H9 (cell line): ENCODE data around the gene ROPN1L. TPM values are rescaled to one million over a fixed set of nuclear protein-coding genes. Genes with fewer than 3 reads are reported as not detected.
A peak's percentile ranks its signal among the peaks of the same experiment; 100 is the strongest.

ENCODE experiments used
- DNase-seq: peaks from one replicate; pipeline ENCODE4 v3.0.0-alpha.2; 2017
- H2AFZ ChIP-seq: one replicate; pipeline ENCODE4 v1.6.1; 2013; ENCODE audit warnings: mild to moderate bottlenecking, low read length, control low read depth, moderate library complexity
- H2AK5ac ChIP-seq: 2 replicates; pipeline ENCODE4 v1.6.1; 2013; ENCODE audit warnings: low read length, control low read depth, mixed read lengths; ENCODE audit not compliant: insufficient read length
- H2BK120ac ChIP-seq: one replicate; pipeline ENCODE4 v1.6.1; 2013; ENCODE audit warnings: low read depth, mild to moderate bottlenecking, low read length, control low read depth, inconsistent platforms; ENCODE audit not compliant: poor library complexity, severe bottlenecking
- H2BK12ac ChIP-seq: 2 replicates; pipeline ENCODE4 v1.6.1; 2013; ENCODE audit warnings: low read length, control low read depth, mixed read lengths, low read depth; ENCODE audit not compliant: insufficient read length
- H2BK15ac ChIP-seq: 2 replicates; pipeline ENCODE4 v1.6.1; 2013; ENCODE audit warnings: low read depth, low read length, control low read depth
- H2BK20ac ChIP-seq: one replicate; pipeline ENCODE4 v1.6.1; 2013; ENCODE audit warnings: low read depth, mild to moderate bottlenecking, low read length, control low read depth, inconsistent platforms; ENCODE audit not compliant: poor library complexity, severe bottlenecking
- H2BK5ac ChIP-seq: 2 replicates; pipeline ENCODE4 v1.6.1; 2013; ENCODE audit warnings: low read length, control low read depth, mixed read lengths; ENCODE audit not compliant: insufficient read length
- H3K14ac ChIP-seq: 2 replicates; pipeline ENCODE4 v1.6.1; 2013; ENCODE audit warnings: low read length, control low read depth; ENCODE audit not compliant: insufficient read depth
- H3K18ac ChIP-seq: 2 replicates; pipeline ENCODE4 v1.6.1; 2013; ENCODE audit warnings: low read depth, mild to moderate bottlenecking, mixed read lengths, low read length, control low read depth; ENCODE audit not compliant: insufficient read length
- H3K23ac ChIP-seq: 2 replicates; pipeline ENCODE4 v1.6.1; 2013; ENCODE audit warnings: low read length, control low read depth, mixed read lengths, low read depth; ENCODE audit not compliant: insufficient read length
- H3K23me2 ChIP-seq: 2 replicates; pipeline ENCODE4 v1.6.1; 2013; ENCODE audit warnings: low read depth, mild to moderate bottlenecking, mixed read lengths, low read length, control low read depth; ENCODE audit not compliant: insufficient read length, poor library complexity, severe bottlenecking
- H3K27ac ChIP-seq: 2 replicates; pipeline ENCODE4 v1.5.1; 2013; ENCODE audit warnings: low read length, control low read depth, mixed read lengths, low read depth; ENCODE audit not compliant: insufficient read length
- H3K27me3 ChIP-seq: 2 replicates; pipeline ENCODE4 v1.6.1; 2013; ENCODE audit warnings: low read length, control low read depth, inconsistent platforms; ENCODE audit not compliant: insufficient read depth
- H3K4ac ChIP-seq: 2 replicates; pipeline ENCODE4 v1.6.1; 2013; ENCODE audit warnings: low read depth, mild to moderate bottlenecking, control low read depth, inconsistent platforms, low read length, moderate library complexity
- H3K4me1 ChIP-seq: 2 replicates; pipeline ENCODE4 v1.6.1; 2013; ENCODE audit warnings: low read length, control low read depth, inconsistent platforms; ENCODE audit not compliant: insufficient read depth
- H3K4me2 ChIP-seq: 2 replicates; pipeline ENCODE4 v1.6.1; 2013; ENCODE audit warnings: low read length, control low read depth, mixed read lengths; ENCODE audit not compliant: insufficient read length, insufficient read depth
- H3K56ac ChIP-seq: 2 replicates; pipeline ENCODE4 v1.6.1; 2013; ENCODE audit warnings: low read depth, mild to moderate bottlenecking, mixed read lengths, low read length, control low read depth; ENCODE audit not compliant: insufficient read length
- H3K79me1 ChIP-seq: 2 replicates; pipeline ENCODE4 v1.6.1; 2013; ENCODE audit warnings: low read depth, mild to moderate bottlenecking, moderate library complexity, low read length, control low read depth, inconsistent platforms; ENCODE audit not compliant: insufficient read depth, poor library complexity, severe bottlenecking
- H3K79me2 ChIP-seq: 2 replicates; pipeline ENCODE4 v1.6.1; 2013; ENCODE audit warnings: low read length, control low read depth, inconsistent platforms; ENCODE audit not compliant: insufficient read depth
- H3K9ac ChIP-seq: 2 replicates; pipeline ENCODE4 v1.6.1; 2013; ENCODE audit warnings: low read length, control low read depth, mixed read lengths; ENCODE audit not compliant: insufficient read length; ENCODE audit errors: extremely low read depth
- H3K9me3 ChIP-seq: one replicate; pipeline ENCODE4 v1.6.1; 2013; ENCODE audit warnings: low read depth, low read length, inconsistent platforms; ENCODE audit not compliant: control insufficient read depth
- H3T11ph ChIP-seq: one replicate; pipeline ENCODE4 v1.6.1; 2013; ENCODE audit warnings: mild to moderate bottlenecking, low read length, control low read depth, inconsistent platforms
- H4K20me1 ChIP-seq: one replicate; pipeline ENCODE4 v1.6.1; 2013; ENCODE audit not compliant: control insufficient read depth, insufficient read length, insufficient read depth
- H4K5ac ChIP-seq: 2 replicates; pipeline ENCODE4 v1.6.1; 2013; ENCODE audit warnings: low read depth, mild to moderate bottlenecking, mixed read lengths, low read length, control low read depth; ENCODE audit not compliant: insufficient read length
- H4K8ac ChIP-seq: replicated peaks from 2 replicates; pipeline ENCODE4 v1.6.1; 2013; ENCODE audit warnings: low read length, control low read depth, mixed read lengths, low read depth; ENCODE audit not compliant: insufficient read length
- H4K91ac ChIP-seq: 2 replicates; pipeline ENCODE4 v1.6.1; 2013; ENCODE audit warnings: low read depth, mild to moderate bottlenecking, moderate library complexity, mixed read lengths, low read length, control low read depth; ENCODE audit not compliant: insufficient read length
- H3K27ac Mint-ChIP-seq, 3 experiments: 2 replicates in 2 of 3; 3 replicates in 1 of 3; pipeline ENCODE4 v1.8.0; 2020 to 2021; ENCODE audit warnings: mixed read lengths in 3 of 3, mild to moderate bottlenecking in 1 of 3, moderate library complexity in 1 of 3
- H3K27me3 Mint-ChIP-seq: 2 replicates; pipeline ENCODE4 v1.8.0; 2021; ENCODE audit warnings: low read depth, mild to moderate bottlenecking, moderate library complexity, mixed read lengths
- H3K36me3 Mint-ChIP-seq, 3 experiments: 2 replicates in 2 of 3; 3 replicates in 1 of 3; pipeline ENCODE4 v1.8.0; 2020 to 2021; ENCODE audit warnings: low read depth in 3 of 3, mixed read lengths in 3 of 3; ENCODE audit not compliant: insufficient read depth in 1 of 3
- H3K4me1 Mint-ChIP-seq, 2 experiments: 2 replicates each; pipeline ENCODE4 v1.8.0; 2020; ENCODE audit warnings: mixed read lengths in 2 of 2
- H3K4me3 Mint-ChIP-seq, 2 experiments: 2 replicates in 1 of 2; 3 replicates in 1 of 2; pipeline ENCODE4 v1.8.0; 2020 to 2021; ENCODE audit warnings: mild to moderate bottlenecking in 2 of 2, mixed read lengths in 2 of 2, moderate library complexity in 1 of 2
- H3K9me3 Mint-ChIP-seq, 2 experiments: 2 replicates in 1 of 2; 3 replicates in 1 of 2; pipeline ENCODE4 v1.8.0; 2020; ENCODE audit warnings: mild to moderate bottlenecking in 2 of 2, mixed read lengths in 2 of 2, moderate library complexity in 1 of 2
- WGBS: extraction: QIAGEN DNeasy Blood & Tissue Kit; methylation state at CpG from one replicate; pipeline ENCODE4 v1.1.7; 2013; ENCODE audit warnings: missing lambda C conversion rate, low lambda C conversion rate, mixed read lengths; ENCODE audit not compliant: insufficient read length; ENCODE audit errors: extremely low coverage; 5-methylcytosine and 5-hydroxymethylcytosine counted together
- total RNA-seq: library from RNA; stranded (reverse); gene quantifications from 2 replicates; pipeline ENCODE4 v1.2.1, GENCODE V29; 2021
- TF ChIP-seq, protein P1 (sequence below): fragments of 200-600 bp; sonication (generic); conservative IDR thresholded peaks from 3 replicates; pipeline ENCODE4 v1.8.0; 2021; ENCODE audit warnings: antibody characterized with exemption, mild to moderate bottlenecking

ROPN1L gene
- total RNA-seq, 1 experiment from 2014 or later, result 0.37 TPM

DNA sequence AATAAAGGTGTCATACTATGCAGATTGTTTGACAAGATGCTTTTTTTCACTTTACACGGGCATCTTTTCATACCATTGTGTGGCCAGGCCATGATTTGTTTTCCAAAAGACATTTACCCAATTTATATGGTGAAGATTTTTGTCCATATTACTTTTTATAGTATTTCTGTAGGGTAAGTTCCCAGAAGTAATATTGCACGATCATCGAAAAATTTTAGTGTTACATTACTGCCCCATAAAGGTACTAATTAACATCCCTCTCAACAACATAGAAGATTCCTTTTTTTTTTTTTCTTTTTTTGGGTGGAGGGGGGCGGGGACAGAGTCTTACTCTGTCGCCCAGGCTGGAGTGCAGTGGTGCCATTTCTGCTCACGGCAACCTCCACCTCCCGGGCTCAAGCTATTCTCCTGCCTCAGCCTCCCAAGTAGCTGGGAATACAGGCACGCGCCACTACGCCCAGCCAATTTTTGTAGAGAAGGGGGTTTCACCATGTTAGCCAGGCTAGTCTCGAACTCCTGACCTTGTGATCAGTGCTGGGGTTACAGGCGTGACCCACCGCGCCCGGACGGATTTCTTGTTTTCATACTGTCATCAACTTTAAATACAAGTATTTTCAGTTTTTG lies 1.2 kb upstream of the ROPN1L start:
- no peaks in the 10 kb centered on the region; the same call in 1 of the 2 replicates for H3K27me3 ChIP-seq
- TF ChIP-seq, protein P1, sequence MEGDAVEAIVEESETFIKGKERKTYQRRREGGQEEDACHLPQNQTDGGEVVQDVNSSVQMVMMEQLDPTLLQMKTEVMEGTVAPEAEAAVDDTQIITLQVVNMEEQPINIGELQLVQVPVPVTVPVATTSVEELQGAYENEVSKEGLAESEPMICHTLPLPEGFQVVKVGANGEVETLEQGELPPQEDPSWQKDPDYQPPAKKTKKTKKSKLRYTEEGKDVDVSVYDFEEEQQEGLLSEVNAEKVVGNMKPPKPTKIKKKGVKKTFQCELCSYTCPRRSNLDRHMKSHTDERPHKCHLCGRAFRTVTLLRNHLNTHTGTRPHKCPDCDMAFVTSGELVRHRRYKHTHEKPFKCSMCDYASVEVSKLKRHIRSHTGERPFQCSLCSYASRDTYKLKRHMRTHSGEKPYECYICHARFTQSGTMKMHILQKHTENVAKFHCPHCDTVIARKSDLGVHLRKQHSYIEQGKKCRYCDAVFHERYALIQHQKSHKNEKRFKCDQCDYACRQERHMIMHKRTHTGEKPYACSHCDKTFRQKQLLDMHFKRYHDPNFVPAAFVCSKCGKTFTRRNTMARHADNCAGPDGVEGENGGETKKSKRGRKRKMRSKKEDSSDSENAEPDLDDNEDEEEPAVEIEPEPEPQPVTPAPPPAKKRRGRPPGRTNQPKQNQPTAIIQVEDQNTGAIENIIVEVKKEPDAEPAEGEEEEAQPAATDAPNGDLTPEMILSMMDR, result no peak
- Mint-ChIP-seq H3K4me3 (peak overlapping the region; percentile 78 to 86; a peak in 3 of 5 replicates), H3K4me1 (peaks cover 6 to 11% of the 10 kb centered on the region in 2 experiments), H3K36me3 (0 out of 7 replicates have a peak, but pooled peaks cover 0 to 4% (median 0%) of the 10 kb centered on the region in 3 experiments), H3K27me3 (peaks cover 47% of the 10 kb centered on the region), H3K9me3 (no peaks in the 10 kb centered on the region), H3K27ac (no peak overlapping the region)
- no peak overlapping the region for H2BK15ac ChIP-seq
- no peak overlapping the region for H3K23ac ChIP-seq
- H4K91ac ChIP-seq, result no peak overlapping the region
- no peaks in the 10 kb centered on the region for H4K20me1 ChIP-seq
- H4K5ac ChIP-seq, result no peak overlapping the region
- H3K79me2 ChIP-seq, result no peaks in the 10 kb centered on the region
- H3K23me2 ChIP-seq, result peaks cover 10% of the 10 kb centered on the region
- no peaks in the 10 kb centered on the region for H3K9me3 ChIP-seq
- H3K14ac ChIP-seq, result no peak overlapping the region
- H2AK5ac ChIP-seq, result no peak overlapping the region
- no peak overlapping the region for H2BK5ac ChIP-seq
- no peak overlapping the region for H3K9ac ChIP-seq
- H2BK12ac ChIP-seq, result no peak overlapping the region
- H3K18ac ChIP-seq, result no peak overlapping the region
- H2AFZ ChIP-seq, result no peak overlapping the region
- no peaks in the 10 kb centered on the region for H3K79me1 ChIP-seq
- no peak overlapping the region for H2BK120ac ChIP-seq
- no CpG with 5 or more reads among the region's 16 CpGs for WGBS
- H3K27ac ChIP-seq, result no peak overlapping the region
- H2BK20ac ChIP-seq, result no peak overlapping the region
- no peak overlapping the region for H3K56ac ChIP-seq
- no peak overlapping the region for H4K8ac ChIP-seq
- H3K4ac ChIP-seq, result no peak overlapping the region
- no peaks in the 10 kb centered on the region; the same call in 1 of the 2 replicates for H3K4me1 ChIP-seq
- no peak overlapping the region for H3T11ph ChIP-seq
- DNase-seq, result no peak
- peak overlapping the region; percentile 42 for H3K4me2 ChIP-seq
